ENCODE data around the gene LSM4.

LSM4 gene

DNA sequence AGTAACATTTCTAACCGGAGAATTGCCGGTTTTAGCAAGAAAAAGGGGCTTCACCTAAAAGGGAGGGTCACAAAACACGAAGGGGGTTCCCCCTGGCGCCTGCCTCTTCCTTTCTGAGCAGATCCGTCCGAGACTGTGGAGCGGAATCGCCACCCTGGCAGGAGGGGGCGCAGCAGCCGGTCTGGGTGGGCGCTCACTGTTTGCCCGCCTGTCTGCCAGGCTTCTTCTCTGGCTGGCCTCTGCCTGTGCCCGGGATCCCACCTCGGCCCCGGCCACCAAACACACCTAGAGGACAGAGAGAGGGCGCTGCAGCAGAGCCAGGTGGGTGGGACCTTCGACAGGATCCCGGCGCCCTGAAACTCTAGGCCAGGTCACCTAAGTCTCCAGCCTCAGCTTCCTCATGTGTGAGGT, 15.6 kb downstream of the LSM4 start:
- H3K27me3 ChIP-seq (replicated peaks) = no peaks in the 10 kb centered on the region
- no peak overlapping the region for H3K27ac ChIP-seq
- H3K36me3 ChIP-seq (replicated peaks) = peaks cover 7% of the 10 kb centered on the region
- H3K4me3 ChIP-seq (ENCODE audit: low read depth, low read length) = no peak overlapping the region
- in situ Hi-C loops (cut with HindIII; ENCODE audit: low pct_ligation_motif_present, low sequenced_read_pairs) = no loop called here
- TF ChIP-seq, protein P1, sequence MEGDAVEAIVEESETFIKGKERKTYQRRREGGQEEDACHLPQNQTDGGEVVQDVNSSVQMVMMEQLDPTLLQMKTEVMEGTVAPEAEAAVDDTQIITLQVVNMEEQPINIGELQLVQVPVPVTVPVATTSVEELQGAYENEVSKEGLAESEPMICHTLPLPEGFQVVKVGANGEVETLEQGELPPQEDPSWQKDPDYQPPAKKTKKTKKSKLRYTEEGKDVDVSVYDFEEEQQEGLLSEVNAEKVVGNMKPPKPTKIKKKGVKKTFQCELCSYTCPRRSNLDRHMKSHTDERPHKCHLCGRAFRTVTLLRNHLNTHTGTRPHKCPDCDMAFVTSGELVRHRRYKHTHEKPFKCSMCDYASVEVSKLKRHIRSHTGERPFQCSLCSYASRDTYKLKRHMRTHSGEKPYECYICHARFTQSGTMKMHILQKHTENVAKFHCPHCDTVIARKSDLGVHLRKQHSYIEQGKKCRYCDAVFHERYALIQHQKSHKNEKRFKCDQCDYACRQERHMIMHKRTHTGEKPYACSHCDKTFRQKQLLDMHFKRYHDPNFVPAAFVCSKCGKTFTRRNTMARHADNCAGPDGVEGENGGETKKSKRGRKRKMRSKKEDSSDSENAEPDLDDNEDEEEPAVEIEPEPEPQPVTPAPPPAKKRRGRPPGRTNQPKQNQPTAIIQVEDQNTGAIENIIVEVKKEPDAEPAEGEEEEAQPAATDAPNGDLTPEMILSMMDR (IDR thresholded peaks at IDR 0.05; ENCODE audit: low read depth, low read length, missing control alignments) = no peak
- DNase-seq = no peak

DNA sequence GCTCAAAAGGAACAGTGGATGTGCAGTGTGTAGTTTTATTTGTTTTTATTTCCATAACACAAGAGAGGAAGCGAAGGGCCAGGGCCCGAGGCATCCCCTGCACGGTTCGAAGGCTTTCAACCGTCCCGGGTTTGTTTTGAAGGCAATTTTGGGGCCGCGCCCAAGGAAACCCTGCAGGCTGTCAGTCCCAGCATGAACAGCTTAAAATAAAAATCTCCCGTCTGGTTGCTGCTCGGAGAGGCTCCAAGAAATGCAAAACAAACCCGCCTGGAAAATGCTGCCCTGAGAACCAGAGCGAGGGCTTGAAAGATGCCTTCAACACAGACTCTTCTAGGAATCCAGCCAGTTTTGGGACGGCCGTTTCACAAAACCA, 16.0 kb downstream of the LSM4 start:
- H3K4me3 ChIP-seq (ENCODE audit: low read depth, low read length) = no peak overlapping the region
- H3K27me3 ChIP-seq (replicated peaks) = no peaks in the 10 kb centered on the region
- H3K27ac ChIP-seq = no peak overlapping the region
- in situ Hi-C loops (cut with HindIII; ENCODE audit: low pct_ligation_motif_present, low sequenced_read_pairs) = no loop called here
- peaks cover 4% of the 10 kb centered on the region for H3K36me3 ChIP-seq (replicated peaks)
- DNase-seq = no peak
- TF ChIP-seq, protein P1 (IDR thresholded peaks at IDR 0.05; ENCODE audit: low read depth, low read length, missing control alignments) = no peak

DNA sequence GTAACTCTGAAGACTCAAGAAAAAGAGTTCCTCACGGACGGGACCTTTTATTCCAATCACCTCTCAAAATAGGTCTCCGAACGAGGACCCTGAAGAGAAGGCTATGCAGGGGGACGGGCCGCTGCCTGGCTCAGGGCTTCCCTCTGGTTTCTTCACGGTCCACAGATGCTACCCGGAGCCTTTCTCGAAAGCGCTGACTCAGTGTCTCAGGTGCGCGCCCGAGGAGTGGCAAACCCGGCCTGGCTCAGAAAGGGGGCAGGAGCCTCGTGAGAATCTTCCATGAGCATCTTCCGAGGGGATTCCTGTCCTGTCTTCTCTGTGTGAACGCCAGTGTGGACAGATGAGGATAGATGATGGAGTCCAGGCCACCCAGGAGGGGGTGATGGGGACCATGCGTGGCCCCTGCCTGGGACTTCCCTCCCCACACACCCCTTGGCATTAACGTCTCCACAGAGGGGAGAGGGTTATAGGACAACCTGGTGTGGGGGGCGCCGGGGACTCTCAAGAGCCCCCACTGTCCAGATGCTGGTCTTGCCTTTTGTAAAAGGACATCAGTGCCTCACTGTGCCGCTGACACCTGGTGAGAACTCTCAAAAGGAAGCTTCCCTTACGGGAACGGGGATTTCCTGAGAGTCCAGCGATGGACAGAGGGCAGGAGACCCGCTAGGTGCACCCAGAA, 16.5 kb downstream of the LSM4 start:
- TF ChIP-seq, protein P1 (IDR thresholded peaks at IDR 0.05; ENCODE audit: low read depth, low read length, missing control alignments) = no peak
- Histone ChIP-seq H3K4me3 (ENCODE audit: low read depth, low read length) (no peak overlapping the region), H3K36me3 (replicated peaks) (peaks cover 3% of the 10 kb centered on the region), H3K27ac (no peak overlapping the region), H3K27me3 (replicated peaks) (no peaks in the 10 kb centered on the region)
- in situ Hi-C loops (cut with HindIII; ENCODE audit: low pct_ligation_motif_present, low sequenced_read_pairs) = no loop called here
- no peak for DNase-seq

DNA sequence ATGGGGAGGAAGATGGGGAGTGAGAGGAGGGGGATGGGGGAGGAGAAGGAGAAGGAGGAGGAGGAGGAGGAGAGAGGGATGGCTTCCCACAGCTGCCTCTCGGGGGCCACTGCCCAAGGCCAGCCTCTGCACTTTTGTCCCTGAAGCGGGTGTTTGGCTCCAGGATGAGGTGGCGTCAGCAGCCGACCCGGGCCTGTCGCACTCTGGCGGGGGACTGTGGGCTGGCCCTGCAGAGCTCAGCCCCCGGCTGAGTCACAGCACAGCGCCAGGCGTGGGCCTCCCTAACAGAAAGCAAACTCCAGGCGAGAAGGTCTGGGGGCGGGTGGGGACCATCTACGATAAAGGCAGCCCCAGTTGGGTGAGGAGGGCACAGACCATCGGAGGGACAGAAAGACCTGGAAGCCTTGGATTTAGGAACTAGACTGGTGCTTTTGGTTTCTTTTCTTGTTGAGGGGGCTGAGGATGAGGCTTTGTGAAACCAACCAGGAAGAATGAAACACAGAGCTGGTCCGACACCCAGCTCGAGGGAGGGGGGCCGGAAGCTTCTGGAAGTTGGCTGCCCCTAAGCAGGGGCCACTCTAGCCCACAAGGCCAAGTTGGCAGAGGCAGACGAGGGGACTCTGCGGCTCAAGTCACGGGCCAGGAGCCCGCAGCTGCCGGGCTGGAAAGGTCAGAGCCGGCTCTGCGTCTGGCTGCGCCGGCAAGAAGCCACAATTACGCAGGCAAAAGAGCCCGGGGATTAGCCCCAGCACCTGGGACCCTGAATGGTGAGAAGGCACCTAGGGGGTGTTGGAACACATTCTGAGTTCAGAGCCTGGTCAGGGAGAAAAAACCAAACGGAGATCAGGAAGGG, 18.2 kb downstream of the LSM4 start:
- H3K36me3 ChIP-seq (replicated peaks) = no peaks in the 10 kb centered on the region
- peak; percentile 80 for DNase-seq
- no peaks in the 10 kb centered on the region for H3K27me3 ChIP-seq (replicated peaks)
- in situ Hi-C loops (cut with HindIII; ENCODE audit: low pct_ligation_motif_present, low sequenced_read_pairs) = no loop called here
- H3K27ac ChIP-seq = peak overlapping the region; percentile 95
- peak overlapping the region; percentile 37 for H3K4me3 ChIP-seq (ENCODE audit: low read depth, low read length)
- TF ChIP-seq, protein P1 (IDR thresholded peaks at IDR 0.05; ENCODE audit: low read depth, low read length, missing control alignments) = peak; percentile 17

DNA sequence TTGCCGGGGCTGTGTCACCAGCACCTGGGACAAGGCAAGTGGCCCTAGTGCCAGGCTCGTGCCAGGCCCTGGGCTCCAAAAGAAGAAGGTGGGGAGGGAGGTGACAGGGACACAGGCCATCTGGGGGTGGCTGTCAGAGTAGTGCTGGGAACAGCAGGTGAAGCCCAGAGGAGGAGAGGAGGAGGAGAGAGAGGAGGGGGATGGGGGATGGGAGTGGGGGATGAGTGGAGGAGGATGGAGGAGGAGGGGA, 18.7 kb downstream of the LSM4 start:
- no peaks in the 10 kb centered on the region for H3K27me3 ChIP-seq (replicated peaks)
- in situ Hi-C loops (cut with HindIII; ENCODE audit: low pct_ligation_motif_present, low sequenced_read_pairs) = no loop called here
- H3K36me3 ChIP-seq (replicated peaks) = no peaks in the 10 kb centered on the region
- TF ChIP-seq, protein P1 (IDR thresholded peaks at IDR 0.05; ENCODE audit: low read depth, low read length, missing control alignments) = no peak
- no peak overlapping the region for H3K4me3 ChIP-seq (ENCODE audit: low read depth, low read length)
- no peak for DNase-seq
- H3K27ac ChIP-seq = peak overlapping the region; percentile 95

Measured in brain microvascular endothelial cell (primary cell).